Adrenal gland (tissue), 5 donors: Measurements from ENCODE around the gene DELE1.

ENCODE experiments used
- POLR2A ChIP-seq, 2 donors: fragments of 450-650 bp; IDR thresholded peaks; one replicate each; pipeline ENCODE4 v1.6.1; 2017; ENCODE audit warnings: antibody characterized with exemption in 2 of 2, mild to moderate bottlenecking in 2 of 2, moderate library complexity in 1 of 2
- TF ChIP-seq, protein P1 (sequence below), 6 experiments: fragments of 450-650 bp in 4 of 6; fragments of 200-600 bp in 2 of 6; sonication (generic) in 1 of 6; IDR thresholded peaks; 1 replicate in 5 of 6; 2 replicates in 1 of 6; pipeline versions ENCODE4 v1.5.1 to v1.8.0; 2016 to 2021; ENCODE audit warnings: antibody characterized with exemption in 6 of 6, mild to moderate bottlenecking in 2 of 6, moderate library complexity in 1 of 6
- donor health status: DM: no; HTN: no; CAD: no.

DNA sequence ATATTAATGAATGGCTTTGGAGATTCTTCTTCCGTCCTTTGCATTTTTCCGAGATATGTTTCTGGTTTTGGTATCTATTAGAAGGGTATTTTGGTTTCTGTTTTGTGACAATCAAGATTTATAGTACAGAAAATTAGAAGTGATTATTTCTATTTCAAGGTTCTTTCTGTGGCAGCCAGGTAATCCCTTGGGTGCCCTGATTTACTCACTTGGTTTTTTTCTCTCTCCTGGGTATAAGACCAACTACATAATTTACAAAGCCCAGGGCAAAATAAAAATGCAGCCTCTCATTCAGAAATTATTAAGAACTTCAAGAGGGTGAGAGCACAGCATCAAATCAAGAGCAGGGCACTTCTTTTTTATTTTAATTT lies 43.3 kb downstream of the DELE1 start:
- TF ChIP-seq, protein P1, sequence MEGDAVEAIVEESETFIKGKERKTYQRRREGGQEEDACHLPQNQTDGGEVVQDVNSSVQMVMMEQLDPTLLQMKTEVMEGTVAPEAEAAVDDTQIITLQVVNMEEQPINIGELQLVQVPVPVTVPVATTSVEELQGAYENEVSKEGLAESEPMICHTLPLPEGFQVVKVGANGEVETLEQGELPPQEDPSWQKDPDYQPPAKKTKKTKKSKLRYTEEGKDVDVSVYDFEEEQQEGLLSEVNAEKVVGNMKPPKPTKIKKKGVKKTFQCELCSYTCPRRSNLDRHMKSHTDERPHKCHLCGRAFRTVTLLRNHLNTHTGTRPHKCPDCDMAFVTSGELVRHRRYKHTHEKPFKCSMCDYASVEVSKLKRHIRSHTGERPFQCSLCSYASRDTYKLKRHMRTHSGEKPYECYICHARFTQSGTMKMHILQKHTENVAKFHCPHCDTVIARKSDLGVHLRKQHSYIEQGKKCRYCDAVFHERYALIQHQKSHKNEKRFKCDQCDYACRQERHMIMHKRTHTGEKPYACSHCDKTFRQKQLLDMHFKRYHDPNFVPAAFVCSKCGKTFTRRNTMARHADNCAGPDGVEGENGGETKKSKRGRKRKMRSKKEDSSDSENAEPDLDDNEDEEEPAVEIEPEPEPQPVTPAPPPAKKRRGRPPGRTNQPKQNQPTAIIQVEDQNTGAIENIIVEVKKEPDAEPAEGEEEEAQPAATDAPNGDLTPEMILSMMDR (IDR thresholded peaks at IDR 0.05), result no peak
- TF ChIP-seq POLR2A (IDR thresholded peaks at IDR 0.05), result no peak
